Measurements from ENCODE around the gene COP1.

DNA sequence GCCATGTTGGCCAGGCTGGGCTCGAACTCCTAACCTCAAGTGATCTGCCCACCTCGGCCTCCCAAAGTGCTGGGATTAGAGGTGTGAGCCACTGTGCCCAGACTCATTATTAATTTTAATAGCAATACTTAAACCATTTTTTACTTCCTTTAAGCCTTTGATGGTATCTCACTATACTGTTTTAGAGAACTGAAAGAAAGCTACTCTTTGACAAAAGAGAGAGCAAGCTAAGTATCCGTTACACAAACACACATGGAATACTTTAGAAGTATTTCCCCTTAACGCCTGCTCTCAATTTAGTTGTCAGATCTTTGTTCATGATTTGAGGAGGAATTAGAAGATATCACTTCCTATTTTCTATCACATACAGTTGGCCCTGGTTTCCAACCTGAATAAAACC, 189.4 kb downstream of the COP1 start:
- TF ChIP-seq POLR2A (IDR thresholded peaks at IDR 0.05): no peak
- TF ChIP-seq, protein P1, sequence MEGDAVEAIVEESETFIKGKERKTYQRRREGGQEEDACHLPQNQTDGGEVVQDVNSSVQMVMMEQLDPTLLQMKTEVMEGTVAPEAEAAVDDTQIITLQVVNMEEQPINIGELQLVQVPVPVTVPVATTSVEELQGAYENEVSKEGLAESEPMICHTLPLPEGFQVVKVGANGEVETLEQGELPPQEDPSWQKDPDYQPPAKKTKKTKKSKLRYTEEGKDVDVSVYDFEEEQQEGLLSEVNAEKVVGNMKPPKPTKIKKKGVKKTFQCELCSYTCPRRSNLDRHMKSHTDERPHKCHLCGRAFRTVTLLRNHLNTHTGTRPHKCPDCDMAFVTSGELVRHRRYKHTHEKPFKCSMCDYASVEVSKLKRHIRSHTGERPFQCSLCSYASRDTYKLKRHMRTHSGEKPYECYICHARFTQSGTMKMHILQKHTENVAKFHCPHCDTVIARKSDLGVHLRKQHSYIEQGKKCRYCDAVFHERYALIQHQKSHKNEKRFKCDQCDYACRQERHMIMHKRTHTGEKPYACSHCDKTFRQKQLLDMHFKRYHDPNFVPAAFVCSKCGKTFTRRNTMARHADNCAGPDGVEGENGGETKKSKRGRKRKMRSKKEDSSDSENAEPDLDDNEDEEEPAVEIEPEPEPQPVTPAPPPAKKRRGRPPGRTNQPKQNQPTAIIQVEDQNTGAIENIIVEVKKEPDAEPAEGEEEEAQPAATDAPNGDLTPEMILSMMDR (IDR thresholded peaks at IDR 0.05): no peak
